HG03066 (cell line): ENCODE results near the gene FAM76A.
"Not testable (repeated sequence)": the region's sequence is repeated elsewhere in the genome, so short reads cannot be mapped to it uniquely, and the experiment has no call there.

Experiments used
- ATAC-seq: cut with Tn5 transposase; IDR thresholded peaks from one replicate; pipeline ENCODE4 v1.9.1; 2021; ENCODE audit warnings: low read depth; ENCODE audit not compliant: unreplicated experiment

FAM76A gene

DNA sequence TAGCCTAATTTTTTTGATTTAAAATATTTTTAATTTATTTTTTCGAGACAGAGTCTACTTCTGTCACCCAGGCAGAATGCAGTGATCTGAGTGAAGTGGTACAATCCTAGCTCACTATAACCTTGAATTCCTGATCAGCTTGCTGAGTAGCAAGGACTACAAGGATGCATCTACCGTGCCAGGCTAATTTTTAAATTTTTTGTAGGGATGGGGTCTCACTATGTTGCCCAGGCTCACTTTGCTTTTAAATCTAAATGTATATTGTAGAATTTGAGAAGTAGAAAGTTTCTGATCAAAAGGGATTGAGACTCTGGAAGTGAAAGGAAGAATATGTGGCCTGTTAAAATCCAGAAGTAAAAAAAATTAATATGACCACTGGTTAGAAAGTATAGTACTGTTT, 48.9 kb downstream of the FAM76A start:
- no peak for ATAC-seq

DNA sequence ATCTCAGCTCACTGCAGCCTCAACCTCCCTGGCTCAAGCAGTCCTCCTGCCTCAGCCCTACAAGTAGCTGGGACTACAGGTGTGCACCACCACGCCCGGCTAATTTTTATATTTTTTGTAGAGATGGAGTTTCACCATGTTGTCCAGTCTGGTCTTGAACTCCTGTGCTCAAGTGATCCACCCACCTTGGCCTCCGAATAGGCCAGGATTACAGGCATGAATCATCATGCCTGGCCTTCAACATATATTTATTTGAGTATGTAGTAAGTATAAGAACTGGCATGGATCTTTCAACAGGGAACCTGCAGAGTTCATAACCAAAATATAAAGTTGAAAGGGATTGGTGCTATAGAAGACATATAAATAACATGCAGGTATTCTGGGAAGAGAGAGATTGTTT, 49.6 kb downstream of the FAM76A start:
- ATAC-seq = not testable (repeated sequence)

GRCh38 chr1:27776276-27776675, 50.5 kb downstream of the FAM76A start:
- not testable (repeated sequence) for ATAC-seq

GRCh38 chr1:27778056-27778455, 52.3 kb downstream of the FAM76A start:
- ATAC-seq = no peak

DNA sequence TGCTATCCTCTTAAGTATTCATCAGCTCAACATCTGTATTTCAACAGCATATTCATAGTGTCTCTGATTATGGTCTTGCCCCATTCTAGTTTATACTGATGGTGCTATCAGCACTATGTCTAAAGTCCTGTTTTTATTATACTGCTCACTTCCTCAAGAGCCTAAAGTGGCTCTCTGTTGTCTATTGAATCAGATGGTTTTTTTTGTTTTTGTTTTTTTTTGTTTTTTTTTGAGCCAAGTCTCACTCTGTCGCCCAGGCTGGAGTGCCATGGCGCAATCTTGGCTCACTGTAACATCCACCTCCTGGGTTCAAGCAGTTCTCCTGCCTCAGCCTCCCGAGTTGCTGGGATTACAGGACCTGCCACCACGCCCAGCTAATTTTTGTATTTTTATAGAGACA, 53.4 kb downstream of the FAM76A start:
- ATAC-seq = no peak

DNA sequence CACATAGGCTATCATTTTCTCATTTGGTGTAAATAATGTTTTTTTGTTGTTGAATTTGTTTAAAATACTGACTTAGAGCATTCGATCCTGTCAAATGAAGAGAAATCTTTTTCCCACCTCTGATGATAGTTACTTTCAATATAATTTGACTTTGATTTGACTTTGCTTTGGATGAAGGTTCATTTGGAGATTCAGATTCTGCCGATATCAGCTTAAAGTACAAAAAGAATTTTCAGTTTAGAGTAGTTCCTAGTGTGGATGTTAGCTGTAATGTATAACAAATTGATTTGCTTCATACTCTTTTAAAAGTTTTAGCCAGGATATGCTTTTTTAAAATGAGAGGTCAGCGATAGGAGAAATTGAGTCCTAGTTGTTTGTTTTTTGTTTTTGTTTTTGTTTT, 57.2 kb downstream of the FAM76A start:
- no peak for ATAC-seq

DNA sequence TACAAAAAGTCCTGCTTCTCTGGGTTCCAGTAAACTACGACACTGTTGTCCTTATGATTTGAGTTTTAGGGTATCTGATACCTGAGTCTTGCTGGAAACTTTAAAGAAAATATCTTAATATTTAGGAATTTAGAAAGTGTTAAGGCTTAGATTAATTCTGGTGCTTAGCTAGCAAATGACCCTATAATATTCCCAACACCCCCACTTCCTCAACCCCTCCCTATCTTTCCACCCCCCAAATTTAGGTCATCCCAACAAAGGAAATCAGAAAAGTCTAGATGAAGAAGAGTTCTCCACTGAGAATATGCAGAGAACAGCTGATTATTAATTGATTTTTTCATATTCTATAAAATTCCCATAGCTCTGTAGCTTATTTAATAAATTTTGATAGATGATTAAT, 58.9 kb downstream of the FAM76A start:
- no peak for ATAC-seq

GRCh38 chr1:27785781-27786455, 60.2 kb downstream of the FAM76A start:
- no peak for ATAC-seq

- no peak for ATAC-seq
Measured at GRCh38 chr1:27787895-27788294, 62.1 kb downstream of the FAM76A start.

- ATAC-seq = no peak
Measured at GRCh38 chr1:27789540-27790041, 63.8 kb downstream of the FAM76A start.

- not testable (repeated sequence) for ATAC-seq
Measured at GRCh38 chr1:27790270-27790669, 64.5 kb downstream of the FAM76A start.

GRCh38 chr1:27795601-27796000, 69.8 kb downstream of the FAM76A start:
- no peak for ATAC-seq

DNA sequence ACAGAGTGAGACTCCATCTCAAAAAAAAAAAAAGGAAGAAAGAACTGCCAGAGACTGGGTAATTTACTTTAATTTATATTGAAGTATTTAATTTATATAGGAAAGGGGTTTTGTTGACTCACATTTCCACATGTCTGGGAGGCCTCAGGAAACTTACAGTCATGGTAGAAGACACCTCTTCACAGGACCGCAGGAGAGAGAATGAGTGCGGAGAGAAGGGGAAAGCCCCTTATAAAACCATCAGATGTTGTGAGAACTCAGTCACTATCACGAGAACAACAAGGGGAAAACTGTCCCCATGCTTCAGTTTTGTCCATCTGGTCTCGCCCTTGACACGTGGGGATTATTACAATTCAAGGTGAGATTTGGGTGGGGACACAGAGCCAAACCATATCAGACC, 79.0 kb downstream of the FAM76A start:
- no peak for ATAC-seq

GRCh38 chr1:27806758-27807157, 81.0 kb downstream of the FAM76A start:
- no peak for ATAC-seq

DNA sequence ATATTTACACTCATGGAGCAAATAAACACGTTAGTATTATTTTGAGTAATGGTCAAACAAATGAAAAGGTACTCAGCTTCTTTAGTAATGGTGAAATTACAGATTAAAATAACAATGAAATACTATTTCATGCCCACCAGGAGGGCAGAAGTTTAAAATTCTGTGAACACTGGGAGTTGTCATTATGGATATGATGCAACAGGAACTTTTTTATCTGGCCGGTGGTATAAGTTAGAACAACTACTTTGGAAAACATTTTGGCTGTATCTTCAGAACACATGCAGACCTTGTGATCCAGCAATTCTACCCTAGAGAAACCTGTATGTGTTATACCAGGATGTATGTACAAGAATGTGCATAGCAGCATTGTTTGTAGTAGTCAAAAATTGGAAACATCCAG, 81.6 kb downstream of the FAM76A start:
- no peak for ATAC-seq

DNA sequence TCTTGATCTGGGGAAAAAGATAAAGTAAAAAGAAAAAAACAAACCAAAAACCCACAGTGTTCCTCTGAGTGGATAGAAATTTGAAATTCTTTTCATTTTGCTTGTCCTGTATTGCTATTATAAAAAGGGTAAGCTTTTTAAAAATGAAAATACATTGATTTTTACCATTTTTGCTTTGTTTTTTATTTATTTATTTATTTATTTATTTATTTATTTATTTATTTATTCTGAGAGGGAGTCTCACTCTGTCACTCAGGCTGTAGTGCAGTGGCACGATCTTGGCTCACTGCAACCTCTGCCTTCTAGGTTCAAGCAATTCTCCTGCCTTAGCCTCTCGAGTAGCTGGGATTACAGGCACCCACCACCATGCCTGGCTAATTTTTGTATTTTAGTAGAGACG, 82.4 kb downstream of the FAM76A start:
- ATAC-seq = not testable (repeated sequence)

GRCh38 chr1:27809883-27810282, 84.1 kb downstream of the FAM76A start:
- ATAC-seq = no peak

DNA sequence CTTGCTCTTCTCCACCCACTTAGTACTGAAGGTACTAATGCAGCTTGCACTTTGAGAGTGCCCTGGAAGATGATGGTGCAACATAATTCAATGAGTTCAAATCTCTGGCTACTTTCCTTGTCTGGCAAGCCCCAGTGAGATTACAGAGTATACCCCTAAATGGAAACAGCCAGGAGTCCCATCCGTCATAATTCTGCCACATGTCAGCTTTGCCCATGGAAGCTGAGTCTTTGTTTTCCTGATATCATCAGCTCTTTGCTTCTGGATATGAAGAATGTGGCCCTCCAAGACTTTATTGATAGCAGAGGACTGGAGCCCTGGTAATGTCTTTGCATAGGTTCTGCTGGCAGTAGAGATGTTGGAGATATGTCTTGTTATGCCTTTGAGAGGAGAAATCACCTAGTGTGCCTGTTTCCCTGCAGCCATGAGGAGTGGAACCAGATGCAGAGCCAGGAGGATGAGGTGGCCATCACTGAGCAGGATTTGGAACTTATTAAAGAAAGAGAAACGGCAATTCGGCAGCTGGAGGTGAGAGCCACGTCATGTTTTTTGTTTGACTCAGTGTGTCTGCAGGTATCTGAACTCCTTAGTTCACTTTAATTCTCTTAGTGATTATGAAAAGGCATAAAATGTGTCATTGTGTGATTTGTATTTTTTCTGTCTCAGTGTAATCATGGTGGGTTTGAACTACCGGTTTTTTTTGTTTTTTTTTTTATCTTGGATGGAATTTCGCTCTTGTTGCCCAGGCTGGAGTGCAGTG, 86.2 kb downstream of the FAM76A start:
- ATAC-seq = no peak
